Measurements from ENCODE around the gene LCN6. TPM values are rescaled to one million over a fixed set of nuclear protein-coding genes. Genes with fewer than 3 reads are reported as not detected.
"Not testable (repeated sequence)": the region's sequence is repeated elsewhere in the genome, so short reads cannot be mapped to it uniquely, and the experiment has no call there.

The LCN6 gene
- total and polyA plus RNA-seq, 8 donors: 1.1 to 25.6 (median 4.2) TPM; not detected in 2

DNA sequence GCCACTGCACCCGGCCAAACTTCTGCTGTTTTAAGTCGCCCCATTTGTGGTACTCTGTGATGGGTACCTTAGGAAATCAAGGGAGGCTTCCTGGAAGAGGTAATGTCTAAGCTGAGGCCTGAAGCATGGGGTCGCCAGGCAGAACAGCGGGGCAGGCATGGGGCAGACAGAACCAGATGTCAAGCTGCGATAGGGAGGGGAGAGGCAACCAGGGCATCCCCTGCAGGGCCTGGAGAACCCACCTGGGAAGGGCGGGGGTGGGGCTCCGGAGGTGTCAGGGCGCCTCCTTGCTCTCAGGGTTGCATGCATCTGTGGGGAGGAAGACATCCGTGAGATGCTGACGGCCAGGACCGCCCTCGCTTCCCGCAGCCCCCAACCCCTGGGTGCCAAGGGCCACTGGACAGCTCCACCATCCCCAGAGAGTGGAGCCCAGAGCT is 13.2 kb upstream of the LCN6 start:
- intact Hi-C loops (cut with DNase I): no loop called here
- no peak for TF ChIP-seq CTCF (IDR thresholded peaks at IDR 0.05)
- Histone ChIP-seq H3K27me3 (no peaks in the 10 kb centered on the region), H3K27ac (no peak overlapping the region), H3K9me3 (no peaks in the 10 kb centered on the region), H3K36me3 (no peaks in the 10 kb centered on the region), H3K4me3 (no peak overlapping the region), H3K4me1 (no peaks in the 10 kb centered on the region)
- 53 to 68% methylated on average over 11 to 13 of the region's 13 CpGs for WGBS, 2 donors
- no peak for ATAC-seq
- no peak for FAIRE-seq
- DNase-seq: peak in 1 of 6 donors; percentile 34

GRCh38 chr9:136760834-136761544 is 12.7 kb upstream of the LCN6 start:
- ATAC-seq (peak in 3 of 4 donors; percentile 58 to 72 (median 58)), DNase-seq (peak in 3 of 6 donors; percentile 51 to 68 (median 55))
- H3K36me3 ChIP-seq; H3K4me3 ChIP-seq; H3K27me3 ChIP-seq; H3K27ac ChIP-seq; FAIRE-seq; H3K9me3 ChIP-seq; intact Hi-C loops (cut with DNase I); H3K4me1 ChIP-seq: not testable (repeated sequence)
- 29 to 37% methylated on average over 22 of the region's 22 CpGs for WGBS, 2 donors
- TF ChIP-seq CTCF (IDR thresholded peaks at IDR 0.05): peak in 1 of 4 donors; percentile 10

GRCh38 chr9:136760424-136760823 is 12.1 kb upstream of the LCN6 start:
- DNase-seq (peak in 1 of 6 donors; percentile 54), ATAC-seq (no peak), FAIRE-seq (no peak)
- Histone ChIP-seq H3K27me3 (no peaks in the 10 kb centered on the region), H3K4me1 (no peaks in the 10 kb centered on the region), H3K27ac (no peak overlapping the region), H3K4me3 (no peak overlapping the region), H3K9me3 (no peaks in the 10 kb centered on the region), H3K36me3 (no peaks in the 10 kb centered on the region)
- intact Hi-C loops (cut with DNase I): no loop called here
- no peak for TF ChIP-seq CTCF (IDR thresholded peaks at IDR 0.05)
- WGBS, 2 donors: 64 to 76% methylated on average over 25 of the region's 25 CpGs

DNA sequence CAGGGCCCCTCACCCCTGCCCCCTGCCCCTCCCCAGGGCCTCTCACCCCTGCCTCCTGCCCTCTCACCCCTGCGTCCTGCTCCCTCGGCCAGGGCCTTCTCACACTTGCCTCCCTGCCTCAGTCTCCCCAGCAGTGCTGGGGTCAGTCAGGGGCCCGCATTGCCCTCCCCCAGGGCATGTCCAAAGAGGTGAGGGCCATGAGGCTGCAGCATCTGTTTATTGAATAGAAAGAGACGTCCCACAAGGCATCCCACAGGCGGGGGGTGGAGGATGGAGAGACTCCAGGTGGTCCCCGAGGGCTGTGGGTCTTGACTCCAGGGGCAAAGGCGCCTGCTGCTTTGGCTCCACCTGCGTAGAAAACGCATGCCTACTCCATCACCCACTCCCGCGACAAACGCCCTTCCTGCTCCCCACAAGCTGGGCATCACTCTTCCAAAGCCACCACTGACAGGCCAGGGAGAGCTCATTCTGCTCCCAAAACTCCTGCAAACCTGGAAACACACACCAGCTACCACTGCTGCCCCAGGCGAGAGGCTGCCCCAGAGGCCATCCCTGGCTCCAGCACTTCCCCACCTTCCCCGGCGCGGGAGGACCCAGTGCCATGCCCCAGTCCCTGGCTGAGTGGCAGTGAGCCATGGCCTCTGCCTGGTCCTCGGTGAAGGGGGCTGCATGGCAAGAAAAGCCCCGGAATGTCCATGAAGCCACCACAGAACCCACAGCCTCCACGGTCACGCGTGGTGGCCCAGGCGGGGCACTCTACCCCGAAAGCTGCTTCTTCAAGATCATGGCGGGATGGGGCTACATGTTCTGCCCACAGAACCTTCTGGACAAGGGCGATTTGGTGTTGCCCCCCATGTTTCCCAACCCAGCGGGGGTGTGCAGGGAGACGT is 11.4 kb upstream of the LCN6 start:
- Histone ChIP-seq H3K4me3 (no peak overlapping the region), H3K36me3 (no peaks in the 10 kb centered on the region), H3K27me3 (no peaks in the 10 kb centered on the region), H3K9me3 (no peaks in the 10 kb centered on the region), H3K4me1 (no peaks in the 10 kb centered on the region), H3K27ac (no peak overlapping the region)
- ATAC-seq (no peak), FAIRE-seq (no peak), DNase-seq (peak in 1 of 6 donors; percentile 40)
- TF ChIP-seq CTCF (IDR thresholded peaks at IDR 0.05): no peak
- 69 to 87% methylated on average over 27 of the region's 27 CpGs for WGBS, 2 donors
- intact Hi-C loops (cut with DNase I): no loop called here

Data from pancreas (tissue), 10 donors.